HG02678 (cell line): Measurements from ENCODE around the gene FAM13B.
"Not testable (repeated sequence)": the region's sequence is repeated elsewhere in the genome, so short reads cannot be mapped to it uniquely, and the experiment has no call there.

ENCODE experiments used
- ATAC-seq: cut with Tn5 transposase; IDR thresholded peaks from one replicate; pipeline ENCODE4 v1.9.1; 2021; ENCODE audit warnings: mild to moderate bottlenecking, moderate library complexity; ENCODE audit not compliant: unreplicated experiment

Gene FAM13B

GRCh38 chr5:138035605-138036537 is 3.0 kb upstream of the FAM13B start:
- ATAC-seq, result peak; percentile 45

GRCh38 chr5:138033907-138034306 is 1.0 kb upstream of the FAM13B start:
- ATAC-seq, result no peak

- ATAC-seq, result no peak
These were observed 518 bp upstream of the FAM13B start for GRCh38 chr5:138033386-138033808.

GRCh38 chr5:138032028-138032571 is 779 bp downstream of the FAM13B start:
- peak; percentile 38 for ATAC-seq

GRCh38 chr5:138029944-138030343 is 2.9 kb downstream of the FAM13B start:
- ATAC-seq, result no peak

- no peak for ATAC-seq
These were observed 3.4 kb downstream of the FAM13B start for GRCh38 chr5:138029501-138029900.

- no peak for ATAC-seq
These were observed 3.9 kb downstream of the FAM13B start for GRCh38 chr5:138028971-138029365.

- not testable (repeated sequence) for ATAC-seq
These were observed 4.5 kb downstream of the FAM13B start for GRCh38 chr5:138028262-138028970.

- ATAC-seq, result not testable (repeated sequence)
These were observed 6.1 kb downstream of the FAM13B start for GRCh38 chr5:138026793-138027192.

GRCh38 chr5:138025285-138025684 is 7.6 kb downstream of the FAM13B start:
- no peak for ATAC-seq

- ATAC-seq, result no peak
These were observed 8.8 kb downstream of the FAM13B start for GRCh38 chr5:138024117-138024516.

- ATAC-seq, result no peak
These were observed 10.0 kb downstream of the FAM13B start for GRCh38 chr5:138022912-138023311.

- ATAC-seq, result no peak
These were observed 11.1 kb downstream of the FAM13B start for GRCh38 chr5:138021771-138022170.

- no peak for ATAC-seq
These were observed 14.0 kb downstream of the FAM13B start for GRCh38 chr5:138018849-138019248.

- ATAC-seq, result no peak
These were observed 17.0 kb downstream of the FAM13B start for GRCh38 chr5:138015916-138016315.

- no peak for ATAC-seq
These were observed 20.9 kb downstream of the FAM13B start for GRCh38 chr5:138011991-138012390.

GRCh38 chr5:138000102-138000723 is 32.7 kb downstream of the FAM13B start:
- no peak for ATAC-seq

GRCh38 chr5:137997726-137998213 is 35.1 kb downstream of the FAM13B start:
- ATAC-seq, result peak; percentile 66

- ATAC-seq, result no peak
These were observed 37.1 kb downstream of the FAM13B start for GRCh38 chr5:137995749-137996128.

GRCh38 chr5:137995077-137995748 is 37.7 kb downstream of the FAM13B start:
- no peak for ATAC-seq
